HG02763 (cell line): ENCODE results near the gene CRKL.

Experiments
- ATAC-seq: cut with Tn5 transposase; IDR thresholded peaks from one replicate; pipeline ENCODE4 v1.9.1; 2021; ENCODE audit warnings: mild to moderate bottlenecking, moderate library complexity; ENCODE audit not compliant: unreplicated experiment

Gene CRKL

GRCh38 chr22:20979243-20979809, 62.1 kb downstream of the CRKL start:
- ATAC-seq: no peak

GRCh38 chr22:20979940-20980453, 62.8 kb downstream of the CRKL start:
- no peak for ATAC-seq

GRCh38 chr22:20980523-20980922, 63.3 kb downstream of the CRKL start:
- no peak for ATAC-seq

GRCh38 chr22:20980938-20981722, 63.9 kb downstream of the CRKL start:
- ATAC-seq: no peak

- peak; percentile 78 for ATAC-seq
These were observed 64.8 kb downstream of the CRKL start, which contains the start of gene LZTR1 for GRCh38 chr22:20981787-20982562. Gene LZTR1, plus strand, starts transcription at chr22:20982297. Its CDS starts 75 bp downstream, at chr22:20982372.

GRCh38 chr22:20982563-20982882, 65.3 kb downstream of the CRKL start:
- peak; percentile 7 for ATAC-seq

- ATAC-seq: no peak
These were observed 66.0 kb downstream of the CRKL start for GRCh38 chr22:20983081-20983771.

GRCh38 chr22:20985720-20986119, 68.5 kb downstream of the CRKL start:
- no peak for ATAC-seq

- no peak for ATAC-seq
These were observed 69.2 kb downstream of the CRKL start for GRCh38 chr22:20986365-20986764.

GRCh38 chr22:20987375-20987774, 70.2 kb downstream of the CRKL start:
- ATAC-seq: no peak

- ATAC-seq: no peak
These were observed 71.5 kb downstream of the CRKL start for GRCh38 chr22:20988573-20989322.

GRCh38 chr22:20989323-20990138, 72.3 kb downstream of the CRKL start:
- ATAC-seq: no peak

- ATAC-seq: no peak
These were observed 73.3 kb downstream of the CRKL start for GRCh38 chr22:20990184-20991180.

- no peak for ATAC-seq
These were observed 74.2 kb downstream of the CRKL start for GRCh38 chr22:20991252-20992055.

- ATAC-seq: no peak
These were observed 74.8 kb downstream of the CRKL start for GRCh38 chr22:20992056-20992442.

GRCh38 chr22:20992456-20993303, 75.5 kb downstream of the CRKL start:
- no peak for ATAC-seq
